GM04504 (cell line): ENCODE results near the gene ZNF521.
"Not testable (repeated sequence)": the region's sequence is repeated elsewhere in the genome, so short reads cannot be mapped to it uniquely, and the experiment has no call there.

Source experiments
- DNase-seq: peaks from one replicate; pipeline ENCODE4 v3.0.0-alpha.2; 2012; ENCODE audit warnings: low read depth

ZNF521 gene

GRCh38 chr18:25289001-25289631, 62.9 kb downstream of the ZNF521 start:
- peak; percentile 90 for DNase-seq

GRCh38 chr18:25288340-25288938, 63.5 kb downstream of the ZNF521 start:
- DNase-seq: no peak

GRCh38 chr18:25287106-25287505, 64.9 kb downstream of the ZNF521 start:
- no peak for DNase-seq

- peak; percentile 37 for DNase-seq
Observed at GRCh38 chr18:25284861-25285550, 67.0 kb downstream of the ZNF521 start.

- DNase-seq: no peak
Observed at GRCh38 chr18:25284281-25284680, 67.7 kb downstream of the ZNF521 start.

GRCh38 chr18:25283781-25284180, 68.2 kb downstream of the ZNF521 start:
- DNase-seq: no peak

- no peak for DNase-seq
Observed at GRCh38 chr18:25282896-25283703, 68.9 kb downstream of the ZNF521 start.

- DNase-seq: no peak
Observed at GRCh38 chr18:25282282-25282681, 69.7 kb downstream of the ZNF521 start.

- DNase-seq: no peak
Observed at GRCh38 chr18:25281556-25281955, 70.4 kb downstream of the ZNF521 start.

- no peak for DNase-seq
Observed at GRCh38 chr18:25279961-25280360, 72.0 kb downstream of the ZNF521 start.

GRCh38 chr18:25279556-25279955, 72.4 kb downstream of the ZNF521 start:
- no peak for DNase-seq

GRCh38 chr18:25279133-25279532, 72.8 kb downstream of the ZNF521 start:
- no peak for DNase-seq

GRCh38 chr18:25278394-25278793, 73.6 kb downstream of the ZNF521 start:
- no peak for DNase-seq

- DNase-seq: no peak
Observed at GRCh38 chr18:25275412-25276001, 76.5 kb downstream of the ZNF521 start.

- no peak for DNase-seq
Observed at GRCh38 chr18:25274926-25275325, 77.0 kb downstream of the ZNF521 start.

GRCh38 chr18:25266931-25267527, 84.9 kb downstream of the ZNF521 start:
- DNase-seq: not testable (repeated sequence)

- peak; percentile 48 for DNase-seq
Observed at GRCh38 chr18:25262920-25263319, 89.0 kb downstream of the ZNF521 start.

- DNase-seq: no peak
Observed at GRCh38 chr18:25261768-25262167, 90.2 kb downstream of the ZNF521 start.

GRCh38 chr18:25256439-25256838, 95.5 kb downstream of the ZNF521 start:
- DNase-seq: no peak

- DNase-seq: no peak
Observed at GRCh38 chr18:25253779-25254178, 98.2 kb downstream of the ZNF521 start.

- DNase-seq: no peak
Observed at GRCh38 chr18:25253136-25253535, 98.8 kb downstream of the ZNF521 start.

GRCh38 chr18:25251068-25251467, 100.9 kb downstream of the ZNF521 start:
- DNase-seq: no peak
